ENCODE results near the gene TMEM74B.

The TMEM74B gene

DNA sequence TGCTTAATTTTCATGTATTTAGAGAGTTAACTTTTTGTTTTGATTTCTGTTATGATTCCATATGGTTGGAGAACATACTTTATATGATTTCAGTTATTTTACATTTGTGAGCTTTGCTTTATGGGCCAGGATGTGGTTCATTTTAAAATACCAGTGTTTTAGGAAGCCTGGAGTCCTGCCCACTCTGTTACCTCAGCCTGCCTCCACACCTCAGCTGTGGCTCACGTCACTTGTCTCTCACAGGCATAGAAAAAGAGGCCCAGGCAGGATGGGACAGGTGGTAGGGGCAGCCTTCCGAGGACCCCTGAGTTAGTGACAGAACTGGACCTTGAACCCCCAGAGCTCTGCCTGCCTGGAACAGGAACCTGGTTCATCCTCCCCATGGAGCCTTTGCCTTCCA, 50.4 kb downstream of the TMEM74B start:
- DNase-seq = no peak

- no peak for DNase-seq
Measured at GRCh38 chr20:1131354-1131753, 53.4 kb downstream of the TMEM74B start.

DNA sequence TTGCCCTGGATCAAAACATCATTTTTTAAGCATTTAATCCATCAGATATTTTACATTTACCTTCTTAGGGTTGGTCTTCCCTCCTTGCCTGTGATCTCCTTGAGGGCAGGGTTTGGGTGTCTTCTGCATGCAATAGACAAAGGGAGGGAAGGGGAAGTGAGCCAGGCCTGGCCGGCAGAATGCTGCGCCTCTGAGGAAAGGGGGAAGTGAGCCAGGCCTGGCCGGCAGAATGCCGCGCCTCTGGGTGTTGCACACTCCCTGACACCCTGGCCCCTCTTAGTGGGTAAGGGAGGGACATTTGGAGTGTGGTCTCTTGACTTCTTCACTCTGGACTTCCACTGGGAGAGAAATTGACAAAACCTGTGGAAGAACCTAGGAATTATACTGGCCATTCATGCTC, 53.9 kb downstream of the TMEM74B start:
- DNase-seq = no peak
